OCI-LY1 (cell line): ENCODE results near the gene MMEL1.

Experiments used
- EZH2 ChIP-seq: fragments of 200-600 bp; sonication (generic), shearing (Covaris generic); IDR thresholded peaks from 2 replicates; pipeline ENCODE4 v1.8.0; 2017; ENCODE audit warnings: borderline replicate concordance, mixed run types, mild to moderate bottlenecking, antibody characterized with exemption, low read length, moderate library complexity, mixed read lengths
- TF ChIP-seq, protein P1 (sequence below): fragments of 200-600 bp; sonication (generic), shearing (Covaris generic); IDR thresholded peaks from 2 replicates; pipeline ENCODE4 v1.5.1; 2017; ENCODE audit warnings: mild to moderate bottlenecking, antibody characterized with exemption, low read length, moderate library complexity, mixed read lengths

DNA sequence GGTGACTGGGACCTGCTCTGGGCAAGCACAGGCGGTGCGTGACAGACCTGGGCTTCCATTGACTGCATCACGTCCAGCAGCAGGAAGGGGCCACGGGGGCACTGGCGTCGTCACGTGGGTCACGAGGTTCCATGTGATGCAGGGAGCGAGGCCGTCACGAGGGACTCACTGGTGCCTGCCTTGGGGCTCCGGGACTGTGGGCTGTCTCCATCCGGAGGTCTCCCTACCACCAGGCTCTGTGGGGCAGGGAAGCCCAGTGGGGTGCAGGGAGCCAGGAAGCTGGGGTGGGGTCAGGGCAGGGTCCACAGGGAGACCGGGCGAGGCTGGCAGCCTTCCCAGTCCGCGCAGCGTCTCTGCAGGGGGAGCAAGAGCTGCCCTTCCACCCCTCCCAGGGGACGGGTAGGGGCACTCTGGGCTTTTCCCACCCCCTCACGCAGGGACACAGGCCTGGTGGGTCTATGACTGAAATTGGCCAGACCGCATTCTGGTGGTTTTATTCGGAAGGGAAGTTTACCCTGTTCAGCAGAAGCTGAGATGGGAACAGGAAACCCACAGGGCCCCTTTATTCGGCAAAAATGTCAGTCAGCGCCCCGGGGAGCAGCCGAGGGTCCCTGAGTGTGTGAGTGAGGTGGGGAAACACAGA, 77.1 kb downstream of the MMEL1 start:
- no peak for TF ChIP-seq EZH2
- TF ChIP-seq, protein P1, sequence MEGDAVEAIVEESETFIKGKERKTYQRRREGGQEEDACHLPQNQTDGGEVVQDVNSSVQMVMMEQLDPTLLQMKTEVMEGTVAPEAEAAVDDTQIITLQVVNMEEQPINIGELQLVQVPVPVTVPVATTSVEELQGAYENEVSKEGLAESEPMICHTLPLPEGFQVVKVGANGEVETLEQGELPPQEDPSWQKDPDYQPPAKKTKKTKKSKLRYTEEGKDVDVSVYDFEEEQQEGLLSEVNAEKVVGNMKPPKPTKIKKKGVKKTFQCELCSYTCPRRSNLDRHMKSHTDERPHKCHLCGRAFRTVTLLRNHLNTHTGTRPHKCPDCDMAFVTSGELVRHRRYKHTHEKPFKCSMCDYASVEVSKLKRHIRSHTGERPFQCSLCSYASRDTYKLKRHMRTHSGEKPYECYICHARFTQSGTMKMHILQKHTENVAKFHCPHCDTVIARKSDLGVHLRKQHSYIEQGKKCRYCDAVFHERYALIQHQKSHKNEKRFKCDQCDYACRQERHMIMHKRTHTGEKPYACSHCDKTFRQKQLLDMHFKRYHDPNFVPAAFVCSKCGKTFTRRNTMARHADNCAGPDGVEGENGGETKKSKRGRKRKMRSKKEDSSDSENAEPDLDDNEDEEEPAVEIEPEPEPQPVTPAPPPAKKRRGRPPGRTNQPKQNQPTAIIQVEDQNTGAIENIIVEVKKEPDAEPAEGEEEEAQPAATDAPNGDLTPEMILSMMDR = no peak
